ENCODE results near the gene MCOLN1.

DNA sequence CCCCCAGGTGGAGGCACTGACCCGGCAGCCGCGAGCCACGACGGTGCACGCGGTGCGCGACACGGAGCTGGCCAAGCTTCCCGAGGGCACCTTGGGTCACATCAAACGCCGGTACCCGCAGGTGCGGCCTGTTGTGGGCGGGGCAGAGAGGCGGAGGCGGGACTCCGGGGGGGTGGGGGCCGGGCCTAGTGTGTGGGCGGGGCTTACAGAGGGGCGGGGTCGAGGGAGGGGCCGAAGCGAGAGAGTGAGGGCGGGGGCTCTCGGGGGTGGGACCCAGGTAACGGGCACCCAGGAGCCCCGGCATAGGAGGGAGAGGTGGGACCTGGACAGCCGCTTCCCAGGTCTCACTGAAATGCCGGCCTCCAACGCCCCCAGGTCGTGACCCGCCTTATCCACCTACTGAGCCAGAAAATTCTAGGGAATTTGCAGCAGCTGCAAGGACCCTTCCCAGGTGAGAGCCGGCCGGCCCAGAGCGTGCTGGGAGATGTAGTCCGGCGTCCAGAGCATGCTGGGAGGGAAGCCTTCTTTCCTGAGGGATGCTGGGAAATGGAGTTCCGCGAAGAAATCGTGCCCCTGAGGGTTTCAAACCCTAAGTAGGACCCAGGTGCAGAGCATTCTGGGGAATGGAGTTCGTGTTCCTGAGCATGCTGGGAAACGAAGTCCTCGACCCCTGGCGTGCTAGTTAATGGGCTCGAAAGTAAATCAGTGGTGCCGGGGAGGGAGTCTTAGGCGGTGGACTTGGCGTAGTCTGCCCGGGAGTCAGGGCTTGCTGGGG, 28.8 kb downstream of the MCOLN1 start:
- no peak for TF ChIP-seq EZH2 (IDR thresholded peaks at IDR 0.05)
- TF ChIP-seq, protein P1, sequence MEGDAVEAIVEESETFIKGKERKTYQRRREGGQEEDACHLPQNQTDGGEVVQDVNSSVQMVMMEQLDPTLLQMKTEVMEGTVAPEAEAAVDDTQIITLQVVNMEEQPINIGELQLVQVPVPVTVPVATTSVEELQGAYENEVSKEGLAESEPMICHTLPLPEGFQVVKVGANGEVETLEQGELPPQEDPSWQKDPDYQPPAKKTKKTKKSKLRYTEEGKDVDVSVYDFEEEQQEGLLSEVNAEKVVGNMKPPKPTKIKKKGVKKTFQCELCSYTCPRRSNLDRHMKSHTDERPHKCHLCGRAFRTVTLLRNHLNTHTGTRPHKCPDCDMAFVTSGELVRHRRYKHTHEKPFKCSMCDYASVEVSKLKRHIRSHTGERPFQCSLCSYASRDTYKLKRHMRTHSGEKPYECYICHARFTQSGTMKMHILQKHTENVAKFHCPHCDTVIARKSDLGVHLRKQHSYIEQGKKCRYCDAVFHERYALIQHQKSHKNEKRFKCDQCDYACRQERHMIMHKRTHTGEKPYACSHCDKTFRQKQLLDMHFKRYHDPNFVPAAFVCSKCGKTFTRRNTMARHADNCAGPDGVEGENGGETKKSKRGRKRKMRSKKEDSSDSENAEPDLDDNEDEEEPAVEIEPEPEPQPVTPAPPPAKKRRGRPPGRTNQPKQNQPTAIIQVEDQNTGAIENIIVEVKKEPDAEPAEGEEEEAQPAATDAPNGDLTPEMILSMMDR (IDR thresholded peaks at IDR 0.05), result no peak
